ENCODE data around the gene CHN2.

CHN2 gene

DNA sequence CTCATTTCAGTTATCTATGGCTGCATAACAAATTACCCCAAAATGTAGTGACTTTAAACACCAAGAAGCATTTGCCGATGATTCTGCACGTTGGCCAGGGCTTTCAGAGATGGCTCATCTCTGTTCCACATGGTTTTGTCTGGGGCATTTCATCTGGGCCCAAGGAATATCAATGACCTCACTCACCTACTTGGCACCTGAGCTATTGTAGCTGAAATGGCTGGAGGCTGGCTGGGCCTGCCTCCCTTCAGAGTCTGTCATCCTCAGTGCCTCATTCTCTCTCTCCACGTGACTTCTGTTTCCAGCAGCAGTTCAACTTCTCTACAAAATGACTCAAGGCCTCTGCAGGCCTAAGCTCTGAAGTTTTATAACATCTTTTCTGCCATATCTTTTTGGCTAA, 249.7 kb downstream of the CHN2 start:
- H3K9ac ChIP-seq (ENCODE audit: low read depth, low read length): no peak overlapping the region
- peaks cover 11% of the 10 kb centered on the region; the same call in 1 of the 2 replicates for H3K4me1 ChIP-seq (ENCODE audit: insufficient read depth, low read length)
- no peaks in the 10 kb centered on the region for H3K9me3 ChIP-seq (ENCODE audit: control insufficient read depth, insufficient read depth, low read length)
- H3K36me3 ChIP-seq (ENCODE audit: insufficient read depth, low read length): no peaks in the 10 kb centered on the region

DNA sequence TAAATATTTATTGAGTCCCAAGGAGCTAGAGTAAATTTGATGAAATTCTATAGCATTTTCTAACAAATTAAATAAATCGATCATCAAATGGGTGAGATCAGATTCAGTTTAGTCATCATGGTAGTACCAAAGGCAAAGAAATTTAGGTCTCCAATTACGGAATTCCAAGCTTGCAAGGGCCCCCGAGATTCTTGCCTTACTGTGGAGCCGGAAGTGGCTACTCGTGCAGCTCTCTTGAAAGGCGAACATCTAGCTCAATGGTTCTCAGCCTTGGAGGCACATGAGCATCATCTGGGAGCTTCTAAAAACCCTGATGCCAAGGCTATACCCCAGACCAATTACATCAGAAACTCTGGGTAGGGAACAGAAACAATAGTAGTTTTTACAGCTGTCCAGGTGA, 251.2 kb downstream of the CHN2 start:
- Histone ChIP-seq H3K36me3 (ENCODE audit: insufficient read depth, low read length) (no peaks in the 10 kb centered on the region), H3K4me1 (ENCODE audit: insufficient read depth, low read length) (peaks cover 11% of the 10 kb centered on the region; the same call in 1 of the 2 replicates), H3K9ac (ENCODE audit: low read depth, low read length) (no peak overlapping the region), H3K9me3 (ENCODE audit: control insufficient read depth, insufficient read depth, low read length) (no peaks in the 10 kb centered on the region)

- no peaks in the 10 kb centered on the region for H3K36me3 ChIP-seq (ENCODE audit: insufficient read depth, low read length)
- no peak overlapping the region for H3K9ac ChIP-seq (ENCODE audit: low read depth, low read length)
- peaks cover 11% of the 10 kb centered on the region; the same call in 1 of the 2 replicates for H3K4me1 ChIP-seq (ENCODE audit: insufficient read depth, low read length)
- H3K9me3 ChIP-seq (ENCODE audit: control insufficient read depth, insufficient read depth, low read length): no peaks in the 10 kb centered on the region
Measured at GRCh38 chr7:29447828-29448227, 253.3 kb downstream of the CHN2 start.

DNA sequence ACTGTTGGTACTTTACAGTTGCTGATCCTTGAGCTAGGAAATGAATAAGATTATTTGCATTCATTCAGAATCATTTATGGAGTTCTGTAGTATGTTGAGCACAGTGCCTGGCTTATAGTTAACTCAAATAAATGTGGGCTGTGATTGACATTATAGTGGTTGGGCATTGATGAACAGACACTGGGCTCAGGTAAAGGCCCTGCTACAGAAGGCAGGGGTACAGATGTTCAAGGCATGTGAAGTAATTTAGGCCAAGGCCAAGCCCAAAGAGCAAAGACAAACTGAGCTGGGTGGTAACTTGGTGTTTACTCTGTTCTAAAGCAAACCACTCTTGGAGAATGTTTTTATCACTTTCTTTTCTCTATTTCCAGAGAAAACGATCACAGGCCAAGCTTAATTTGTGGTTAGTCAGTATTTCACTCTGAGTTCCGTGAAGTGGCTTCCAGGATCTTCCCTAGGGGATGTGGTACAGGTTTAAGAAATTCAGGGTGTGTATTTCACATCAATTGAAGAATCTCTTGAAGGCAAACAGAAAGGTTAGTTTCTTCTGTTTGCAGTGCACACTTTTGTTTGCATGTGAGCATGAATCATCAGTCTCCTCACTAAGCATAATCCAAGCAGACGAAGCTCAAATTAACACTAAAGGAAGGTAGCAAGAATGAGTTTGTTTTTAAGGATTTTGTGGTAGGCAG, 255.1 kb downstream of the CHN2 start:
- no peaks in the 10 kb centered on the region for H3K9me3 ChIP-seq (ENCODE audit: control insufficient read depth, insufficient read depth, low read length)
- peaks cover 11% of the 10 kb centered on the region; the same call in 1 of the 2 replicates for H3K4me1 ChIP-seq (ENCODE audit: insufficient read depth, low read length)
- H3K9ac ChIP-seq (ENCODE audit: low read depth, low read length): no peak overlapping the region
- no peaks in the 10 kb centered on the region for H3K36me3 ChIP-seq (ENCODE audit: insufficient read depth, low read length)

GRCh38 chr7:29453021-29453420, 258.4 kb downstream of the CHN2 start:
- Histone ChIP-seq H3K4me1 (ENCODE audit: insufficient read depth, low read length) (peaks cover 12% of the 10 kb centered on the region), H3K9me3 (ENCODE audit: control insufficient read depth, insufficient read depth, low read length) (no peaks in the 10 kb centered on the region), H3K9ac (ENCODE audit: low read depth, low read length) (no peak overlapping the region), H3K36me3 (ENCODE audit: insufficient read depth, low read length) (no peaks in the 10 kb centered on the region)

DNA sequence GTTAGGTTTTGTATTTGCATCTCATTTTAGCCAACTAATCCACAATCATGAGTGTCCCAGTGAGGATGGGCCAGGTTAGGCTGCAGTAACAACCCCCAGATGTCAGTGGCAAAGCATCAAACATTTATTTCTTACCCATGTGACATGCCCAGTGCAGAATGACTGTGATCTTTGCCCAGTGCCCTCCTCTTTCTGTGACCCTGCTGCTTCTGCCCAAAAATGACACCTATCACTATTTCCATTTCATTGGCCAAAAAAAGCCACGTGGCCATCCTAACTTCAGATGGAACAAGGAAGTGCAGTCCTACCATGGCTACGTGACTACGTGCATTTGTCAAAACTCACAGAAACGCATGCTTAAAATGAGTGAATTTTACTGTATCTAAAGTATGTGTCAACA, 259.9 kb downstream of the CHN2 start:
- Histone ChIP-seq H3K9ac (ENCODE audit: low read depth, low read length) (no peak overlapping the region), H3K36me3 (ENCODE audit: insufficient read depth, low read length) (no peaks in the 10 kb centered on the region), H3K9me3 (ENCODE audit: control insufficient read depth, insufficient read depth, low read length) (no peaks in the 10 kb centered on the region), H3K4me1 (ENCODE audit: insufficient read depth, low read length) (peaks cover 12% of the 10 kb centered on the region)

GRCh38 chr7:29454899-29455451, 260.4 kb downstream of the CHN2 start:
- H3K9ac ChIP-seq (ENCODE audit: low read depth, low read length): no peak overlapping the region
- H3K4me1 ChIP-seq (ENCODE audit: insufficient read depth, low read length): peaks cover 12% of the 10 kb centered on the region
- H3K9me3 ChIP-seq (ENCODE audit: control insufficient read depth, insufficient read depth, low read length): no peaks in the 10 kb centered on the region
- H3K36me3 ChIP-seq (ENCODE audit: insufficient read depth, low read length): no peaks in the 10 kb centered on the region

GRCh38 chr7:29457141-29457561, 262.6 kb downstream of the CHN2 start:
- Histone ChIP-seq H3K9me3 (ENCODE audit: control insufficient read depth, insufficient read depth, low read length) (no peaks in the 10 kb centered on the region), H3K36me3 (ENCODE audit: insufficient read depth, low read length) (no peaks in the 10 kb centered on the region), H3K9ac (ENCODE audit: low read depth, low read length) (no peak overlapping the region), H3K4me1 (ENCODE audit: insufficient read depth, low read length) (peaks cover 12% of the 10 kb centered on the region)

GRCh38 chr7:29457565-29458011, 263.0 kb downstream of the CHN2 start:
- Histone ChIP-seq H3K4me1 (ENCODE audit: insufficient read depth, low read length) (peaks cover 12% of the 10 kb centered on the region), H3K9ac (ENCODE audit: low read depth, low read length) (no peak overlapping the region)

GRCh38 chr7:29458933-29459332, 264.4 kb downstream of the CHN2 start:
- Histone ChIP-seq H3K4me1 (ENCODE audit: insufficient read depth, low read length) (peaks cover 12% of the 10 kb centered on the region), H3K9me3 (ENCODE audit: control insufficient read depth, insufficient read depth, low read length) (no peaks in the 10 kb centered on the region), H3K9ac (ENCODE audit: low read depth, low read length) (no peak overlapping the region), H3K36me3 (ENCODE audit: insufficient read depth, low read length) (no peaks in the 10 kb centered on the region)

More at GRCh38 chr7:29457565-29458011, 263.0 kb downstream of the CHN2 start:
- Histone ChIP-seq H3K9me3 (ENCODE audit: control insufficient read depth, insufficient read depth, low read length) (no peaks in the 10 kb centered on the region), H3K36me3 (ENCODE audit: insufficient read depth, low read length) (no peaks in the 10 kb centered on the region)

- Histone ChIP-seq H3K4me1 (ENCODE audit: insufficient read depth, low read length) (peaks cover 12% of the 10 kb centered on the region), H3K9ac (ENCODE audit: low read depth, low read length) (no peak overlapping the region), H3K36me3 (ENCODE audit: insufficient read depth, low read length) (no peaks in the 10 kb centered on the region), H3K9me3 (ENCODE audit: control insufficient read depth, insufficient read depth, low read length) (no peaks in the 10 kb centered on the region)
Measured at GRCh38 chr7:29459589-29459988, 265.0 kb downstream of the CHN2 start.

GRCh38 chr7:29461996-29462395, 267.4 kb downstream of the CHN2 start:
- peaks cover 8% of the 10 kb centered on the region for H3K4me1 ChIP-seq (ENCODE audit: insufficient read depth, low read length)
- H3K36me3 ChIP-seq (ENCODE audit: insufficient read depth, low read length): no peaks in the 10 kb centered on the region
- H3K9me3 ChIP-seq (ENCODE audit: control insufficient read depth, insufficient read depth, low read length): no peaks in the 10 kb centered on the region
- no peak overlapping the region for H3K9ac ChIP-seq (ENCODE audit: low read depth, low read length)

DNA sequence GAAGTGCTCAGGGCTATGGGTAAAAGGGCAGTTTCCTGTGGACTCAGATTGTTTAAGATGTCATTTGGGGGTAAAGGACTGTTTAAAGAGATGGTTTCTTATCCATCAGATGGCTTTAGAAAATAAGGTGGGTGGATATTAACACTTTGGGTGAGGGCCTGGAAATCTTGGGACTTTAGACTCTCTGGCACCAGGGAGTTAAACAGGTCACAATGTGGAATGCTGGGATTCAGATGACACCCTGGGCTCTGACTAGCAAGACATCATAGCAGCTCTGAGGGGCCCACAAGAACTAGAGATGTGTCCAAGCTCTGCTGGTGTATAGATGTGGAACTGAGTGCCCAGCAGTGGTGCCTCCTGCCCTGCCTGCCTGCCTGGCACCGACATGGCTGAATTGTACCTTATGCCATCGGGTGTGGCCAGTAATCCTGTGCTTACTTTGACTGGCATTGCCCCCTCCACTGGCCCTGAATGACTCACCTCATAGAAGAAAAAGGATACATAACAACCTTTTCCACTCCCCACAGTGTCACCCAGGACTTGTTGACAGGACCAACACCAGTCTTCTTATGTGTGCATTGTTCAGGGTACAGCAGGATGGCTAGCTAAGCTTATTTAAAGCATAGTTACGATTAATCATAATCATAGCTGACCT, 269.1 kb downstream of the CHN2 start:
- no peak overlapping the region for H3K9ac ChIP-seq (ENCODE audit: low read depth, low read length)
- no peaks in the 10 kb centered on the region for H3K4me1 ChIP-seq (ENCODE audit: insufficient read depth, low read length)
- no peaks in the 10 kb centered on the region for H3K9me3 ChIP-seq (ENCODE audit: control insufficient read depth, insufficient read depth, low read length)
- H3K36me3 ChIP-seq (ENCODE audit: insufficient read depth, low read length): no peaks in the 10 kb centered on the region

- H3K9ac ChIP-seq (ENCODE audit: low read depth, low read length): no peak overlapping the region
- no peaks in the 10 kb centered on the region for H3K36me3 ChIP-seq (ENCODE audit: insufficient read depth, low read length)
- H3K4me1 ChIP-seq (ENCODE audit: insufficient read depth, low read length): no peaks in the 10 kb centered on the region
- H3K9me3 ChIP-seq (ENCODE audit: control insufficient read depth, insufficient read depth, low read length): no peaks in the 10 kb centered on the region
Measured at GRCh38 chr7:29464753-29465152, 270.2 kb downstream of the CHN2 start.

Data from ES-I3 (cell line).